ENCODE results near the gene NAPA. TPM values are rescaled to one million over a fixed set of nuclear protein-coding genes. Genes with fewer than 3 reads are reported as not detected.
A peak's percentile ranks its signal among the peaks of the same experiment; 100 is the strongest.

The NAPA gene
- polyA plus RNA-seq, 3 donors, result 77.5 to 135 (median 111) TPM

DNA sequence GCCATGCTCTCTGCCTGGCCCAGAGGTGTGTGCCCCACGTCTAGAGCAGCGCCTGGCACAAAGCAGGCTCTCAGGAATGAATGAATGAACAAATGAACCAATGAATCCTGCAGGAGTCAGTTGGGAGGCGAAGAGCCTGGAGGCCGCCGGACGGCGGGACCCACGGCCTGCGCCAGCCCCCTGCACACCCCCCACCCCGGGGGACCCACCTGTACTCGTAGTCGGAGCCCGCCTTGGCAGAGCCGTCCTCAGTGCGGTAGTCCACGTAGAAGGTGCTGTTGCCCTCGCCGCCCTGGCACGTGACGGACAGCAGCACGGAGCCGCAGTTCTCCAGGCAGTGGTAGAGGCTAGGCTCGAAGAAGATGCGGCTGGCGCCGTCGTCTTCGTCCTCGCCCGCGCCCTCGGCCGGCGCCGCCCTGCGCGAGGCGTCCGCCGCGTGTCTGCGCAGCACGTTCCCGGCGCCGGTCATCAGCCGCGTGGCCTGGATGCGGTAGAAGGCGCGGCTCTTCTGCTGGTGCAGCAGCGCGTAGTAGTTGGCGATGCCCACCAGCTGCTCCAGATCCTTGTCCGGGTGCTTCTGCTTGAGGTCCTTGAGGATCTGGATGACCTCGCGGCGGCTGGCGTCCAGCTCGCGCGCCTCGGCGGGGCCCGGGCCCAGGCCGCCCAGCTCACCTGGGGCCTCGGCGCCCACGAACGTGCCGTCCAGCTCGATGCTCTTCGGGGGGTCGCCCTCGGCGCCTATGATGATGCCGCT lies 58.0 kb downstream of the NAPA start:
- 28% methylated on average over 77 of the region's 77 CpGs for WGBS (ENCODE audit: insufficient coverage)
- H3K9me3 ChIP-seq (replicated peaks in 1 of 2; ENCODE audit: control insufficient read depth in 1 of 2, insufficient read depth in 1 of 2, low read length in 2 of 2), result peaks cover 9 to 19% of the 10 kb centered on the region in 2 donors
- no peaks in the 10 kb centered on the region for H4K20me1 ChIP-seq (ENCODE audit: insufficient read depth, low read length)
- DNase-seq, result no peak
- H3K27me3 Mint-ChIP-seq (ENCODE audit: low read depth in 3 of 3), result peaks cover 18 to 48% (median 44%) of the 10 kb centered on the region in 3 donors
- peaks cover 2% of the 10 kb centered on the region for H3K4me1 Mint-ChIP-seq
- H2AFZ ChIP-seq (ENCODE audit: insufficient read depth, low read depth, low read length, poor library complexity, severe bottlenecking), result no peak overlapping the region
- H3K27ac Mint-ChIP-seq, result no peak overlapping the region
- no peak overlapping the region for H3K4me3 ChIP-seq (replicated peaks in 1 of 3; ENCODE audit: low read depth in 2 of 3, low read length in 3 of 3)
- peak overlapping the region in 1 of 2 donors; percentile 68 for H3K4me3 Mint-ChIP-seq
- no peak overlapping the region for H3K27ac ChIP-seq (ENCODE audit: low read depth in 1 of 2, low read length in 2 of 2)
- H3K9me3 Mint-ChIP-seq, result peaks cover 2 to 20% (median 14%) of the 10 kb centered on the region in 7 donors
- H3K27me3 ChIP-seq (ENCODE audit: control insufficient read depth in 2 of 2, insufficient read depth in 2 of 2, low read length in 2 of 2), result peaks cover 28 to 51% of the 10 kb centered on the region in 2 donors
- no peaks in the 10 kb centered on the region for H3K4me1 ChIP-seq (ENCODE audit: control insufficient read depth in 1 of 2, insufficient read depth in 2 of 2, low read length in 2 of 2)
- no peaks in the 10 kb centered on the region for H3K36me3 Mint-ChIP-seq
- no peaks in the 10 kb centered on the region for H3K36me3 ChIP-seq (replicated peaks in 1 of 2; ENCODE audit: control insufficient read depth in 1 of 2, insufficient read depth in 2 of 2, low read length in 2 of 2)
- H3K79me2 ChIP-seq (ENCODE audit: insufficient read depth, low read length), result no peaks in the 10 kb centered on the region
- TF ChIP-seq, protein P1, sequence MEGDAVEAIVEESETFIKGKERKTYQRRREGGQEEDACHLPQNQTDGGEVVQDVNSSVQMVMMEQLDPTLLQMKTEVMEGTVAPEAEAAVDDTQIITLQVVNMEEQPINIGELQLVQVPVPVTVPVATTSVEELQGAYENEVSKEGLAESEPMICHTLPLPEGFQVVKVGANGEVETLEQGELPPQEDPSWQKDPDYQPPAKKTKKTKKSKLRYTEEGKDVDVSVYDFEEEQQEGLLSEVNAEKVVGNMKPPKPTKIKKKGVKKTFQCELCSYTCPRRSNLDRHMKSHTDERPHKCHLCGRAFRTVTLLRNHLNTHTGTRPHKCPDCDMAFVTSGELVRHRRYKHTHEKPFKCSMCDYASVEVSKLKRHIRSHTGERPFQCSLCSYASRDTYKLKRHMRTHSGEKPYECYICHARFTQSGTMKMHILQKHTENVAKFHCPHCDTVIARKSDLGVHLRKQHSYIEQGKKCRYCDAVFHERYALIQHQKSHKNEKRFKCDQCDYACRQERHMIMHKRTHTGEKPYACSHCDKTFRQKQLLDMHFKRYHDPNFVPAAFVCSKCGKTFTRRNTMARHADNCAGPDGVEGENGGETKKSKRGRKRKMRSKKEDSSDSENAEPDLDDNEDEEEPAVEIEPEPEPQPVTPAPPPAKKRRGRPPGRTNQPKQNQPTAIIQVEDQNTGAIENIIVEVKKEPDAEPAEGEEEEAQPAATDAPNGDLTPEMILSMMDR (IDR thresholded peaks at IDR 0.05), result no peak
- no peak overlapping the region for H3K4me2 ChIP-seq (replicated peaks; ENCODE audit: extremely low read depth, low read length, poor library complexity, severe bottlenecking)
- intact Hi-C loops (cut with micrococcal nuclease), result no loop called here
- H3K9ac ChIP-seq (ENCODE audit: insufficient read depth, low read length, poor library complexity, severe bottlenecking), result no peak overlapping the region

DNA sequence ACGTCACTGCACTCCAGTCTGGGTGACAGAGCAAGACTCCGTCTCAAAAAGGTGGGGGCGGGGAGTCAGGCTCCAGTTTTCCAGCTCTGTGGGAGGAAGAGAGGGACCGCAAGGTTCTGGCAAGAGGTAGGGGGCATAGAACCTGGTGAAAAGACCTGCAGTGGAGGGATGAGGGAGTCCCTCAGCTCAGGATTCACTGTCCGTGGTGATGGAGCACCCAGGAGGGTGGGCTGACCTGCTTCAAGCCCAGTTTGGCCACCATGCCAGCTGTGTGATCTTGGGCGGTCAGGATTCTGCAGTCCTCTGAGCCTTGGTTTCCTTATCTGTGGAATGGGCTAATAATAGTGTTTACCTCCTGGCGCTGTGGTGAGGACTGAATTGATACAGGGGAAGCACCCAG lies 64.4 kb downstream of the NAPA start:
- Mint-ChIP-seq H3K9me3 (peaks cover 14 to 24% (median 21%) of the 10 kb centered on the region in 7 donors), H3K4me3 (peak overlapping the region in 1 of 2 donors; percentile 26), H3K27me3 (ENCODE audit: low read depth in 3 of 3) (peaks cover 69 to 81% (median 70%) of the 10 kb centered on the region in 3 donors), H3K27ac (peak overlapping the region in 1 of 7 donors; percentile 43), H3K4me1 (peaks cover 17% of the 10 kb centered on the region), H3K36me3 (peaks cover 6 to 8% of the 10 kb centered on the region in 2 donors)
- no peaks in the 10 kb centered on the region for H4K20me1 ChIP-seq (ENCODE audit: insufficient read depth, low read length)
- TF ChIP-seq, protein P1 (IDR thresholded peaks at IDR 0.05), result no peak
- DNase-seq, result no peak
- peaks cover 8 to 21% of the 10 kb centered on the region in 2 donors for H3K9me3 ChIP-seq (replicated peaks in 1 of 2; ENCODE audit: control insufficient read depth in 1 of 2, insufficient read depth in 1 of 2, low read length in 2 of 2)
- WGBS (ENCODE audit: insufficient coverage), result 59% methylated on average over 4 of the region's 7 CpGs
- H3K27ac ChIP-seq (ENCODE audit: low read depth in 1 of 2, low read length in 2 of 2), result no peak overlapping the region
- H3K36me3 ChIP-seq (replicated peaks in 1 of 2; ENCODE audit: control insufficient read depth in 1 of 2, insufficient read depth in 2 of 2, low read length in 2 of 2), result no peaks in the 10 kb centered on the region
- no peak overlapping the region for H3K4me2 ChIP-seq (replicated peaks; ENCODE audit: extremely low read depth, low read length, poor library complexity, severe bottlenecking)
- no peak overlapping the region for H3K9ac ChIP-seq (ENCODE audit: insufficient read depth, low read length, poor library complexity, severe bottlenecking)
- peaks cover 15 to 24% of the 10 kb centered on the region in 2 donors for H3K4me1 ChIP-seq (ENCODE audit: control insufficient read depth in 1 of 2, insufficient read depth in 2 of 2, low read length in 2 of 2)
- no peak overlapping the region for H2AFZ ChIP-seq (ENCODE audit: insufficient read depth, low read depth, low read length, poor library complexity, severe bottlenecking)
- H3K79me2 ChIP-seq (ENCODE audit: insufficient read depth, low read length), result no peaks in the 10 kb centered on the region
- intact Hi-C loops (cut with micrococcal nuclease), result no loop called here
- H3K4me3 ChIP-seq (replicated peaks in 1 of 3; ENCODE audit: low read depth in 2 of 3, low read length in 3 of 3), result no peak overlapping the region
- H3K27me3 ChIP-seq (ENCODE audit: control insufficient read depth in 2 of 2, insufficient read depth in 2 of 2, low read length in 2 of 2), result peaks cover 28 to 62% of the 10 kb centered on the region in 2 donors

All from CD14-positive monocyte (primary cell).